ENCODE measurements around the gene ZFHX3. TPM values are rescaled to one million over a fixed set of nuclear protein-coding genes. Genes with fewer than 3 reads are reported as not detected.
A peak's percentile ranks its signal among the peaks of the same experiment; 100 is the strongest.

ZFHX3 gene
- total RNA-seq, 2 donors from 2014 or later: 0.79 to 2.2 TPM

DNA sequence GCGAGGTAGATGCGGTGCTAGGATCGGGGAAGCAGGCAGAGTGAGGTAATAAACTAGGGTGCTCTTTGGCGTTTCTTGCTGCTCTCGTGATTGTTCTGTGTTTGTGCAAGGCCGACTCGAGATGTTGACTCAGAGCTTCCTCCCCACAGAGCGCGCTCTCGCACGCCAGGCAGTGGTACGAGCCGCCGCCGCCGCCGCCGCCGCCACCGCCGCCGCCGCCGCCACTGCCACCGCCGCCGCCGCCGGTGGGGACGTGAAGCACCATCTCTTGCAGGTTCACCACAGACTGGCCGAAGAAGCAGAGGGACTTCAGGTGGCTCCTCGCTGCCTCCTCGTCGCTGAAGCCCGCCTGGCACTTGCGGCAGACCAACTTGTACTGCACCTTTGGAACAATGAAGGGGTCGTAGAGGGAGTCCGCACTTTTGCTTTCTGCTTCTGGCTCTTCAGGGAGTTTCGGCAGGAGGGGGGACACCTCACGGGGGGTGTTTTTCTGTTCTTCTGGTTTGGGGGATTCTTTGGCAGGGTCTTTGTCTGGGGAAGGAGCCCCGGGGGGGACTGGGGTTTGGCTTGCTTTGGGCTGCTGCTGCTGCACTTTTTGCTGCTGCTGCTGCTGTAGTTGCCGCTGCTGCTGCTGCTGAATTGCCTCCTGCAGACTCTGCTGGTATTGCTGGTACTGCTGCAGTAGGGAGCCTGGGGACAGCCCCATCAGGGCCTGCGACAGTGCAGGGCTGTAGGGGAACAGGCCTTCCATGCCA is 260.2 kb downstream of the ZFHX3 start:
- peak overlapping the region; percentile 75 for H3K27ac Mint-ChIP-seq

DNA sequence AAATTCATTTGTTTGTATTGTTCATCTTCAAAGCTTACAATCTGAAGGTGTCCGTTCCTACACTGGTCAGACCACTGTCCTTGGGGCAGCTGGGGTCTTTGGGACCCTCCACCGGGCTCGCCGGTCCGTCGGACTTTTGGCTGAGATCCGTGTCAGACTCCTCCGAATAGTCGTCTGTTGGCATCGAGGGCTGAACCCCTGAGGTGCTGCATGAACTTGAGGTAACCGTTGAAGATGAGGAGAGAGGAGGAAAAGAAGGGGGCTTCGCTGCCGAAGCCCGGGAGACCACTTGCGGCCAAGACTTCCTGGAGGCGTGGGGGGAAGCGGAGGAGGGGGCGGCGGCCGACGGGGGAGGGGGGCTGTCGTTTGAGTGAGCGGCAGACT is 260.8 kb downstream of the ZFHX3 start:
- H3K4me3 ChIP-seq (ENCODE audit: low read length): peak overlapping the region; percentile 77
- no peak for DNase-seq
- TF ChIP-seq, protein P1, sequence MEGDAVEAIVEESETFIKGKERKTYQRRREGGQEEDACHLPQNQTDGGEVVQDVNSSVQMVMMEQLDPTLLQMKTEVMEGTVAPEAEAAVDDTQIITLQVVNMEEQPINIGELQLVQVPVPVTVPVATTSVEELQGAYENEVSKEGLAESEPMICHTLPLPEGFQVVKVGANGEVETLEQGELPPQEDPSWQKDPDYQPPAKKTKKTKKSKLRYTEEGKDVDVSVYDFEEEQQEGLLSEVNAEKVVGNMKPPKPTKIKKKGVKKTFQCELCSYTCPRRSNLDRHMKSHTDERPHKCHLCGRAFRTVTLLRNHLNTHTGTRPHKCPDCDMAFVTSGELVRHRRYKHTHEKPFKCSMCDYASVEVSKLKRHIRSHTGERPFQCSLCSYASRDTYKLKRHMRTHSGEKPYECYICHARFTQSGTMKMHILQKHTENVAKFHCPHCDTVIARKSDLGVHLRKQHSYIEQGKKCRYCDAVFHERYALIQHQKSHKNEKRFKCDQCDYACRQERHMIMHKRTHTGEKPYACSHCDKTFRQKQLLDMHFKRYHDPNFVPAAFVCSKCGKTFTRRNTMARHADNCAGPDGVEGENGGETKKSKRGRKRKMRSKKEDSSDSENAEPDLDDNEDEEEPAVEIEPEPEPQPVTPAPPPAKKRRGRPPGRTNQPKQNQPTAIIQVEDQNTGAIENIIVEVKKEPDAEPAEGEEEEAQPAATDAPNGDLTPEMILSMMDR (conservative IDR thresholded peaks at IDR 0.05): no peak
- peak overlapping the region; percentile 75 for H3K27ac Mint-ChIP-seq
- peak overlapping the region; percentile 81 for H3K4me3 Mint-ChIP-seq
- H3K36me3 Mint-ChIP-seq (ENCODE audit: low read depth): peaks cover 3% of the 10 kb centered on the region
- H3K4me1 Mint-ChIP-seq: peaks cover 21% of the 10 kb centered on the region
- H3K27me3 ChIP-seq (ENCODE audit: control insufficient read depth, insufficient read depth, low read length, poor library complexity, severe bottlenecking): peaks cover 29% of the 10 kb centered on the region
- no peak overlapping the region for H3K9ac ChIP-seq (ENCODE audit: extremely low read depth, low read length, poor library complexity, severe bottlenecking)
- H3K36me3 ChIP-seq (ENCODE audit: control insufficient read depth, insufficient read depth, low read length): no peaks in the 10 kb centered on the region
- peaks cover 5% of the 10 kb centered on the region for H3K4me1 ChIP-seq (ENCODE audit: control insufficient read depth, insufficient read depth, low read length)
- no peaks in the 10 kb centered on the region for H3K9me3 Mint-ChIP-seq
- peaks cover 26% of the 10 kb centered on the region for H3K27me3 Mint-ChIP-seq (ENCODE audit: insufficient read depth)
- 7 to 12% methylated on average over 7 to 23 of the region's 23 CpGs for WGBS, 2 experiments (ENCODE audit: insufficient coverage in 1 of 2, insufficient read length in 1 of 2)
- H3K27ac ChIP-seq (ENCODE audit: low read depth, low read length): no peak overlapping the region
- H3K9me3 ChIP-seq (ENCODE audit: control insufficient read depth, low read length): no peaks in the 10 kb centered on the region

More for the DNA sequence above, 260.2 kb downstream of the ZFHX3 start:
- peaks cover 29% of the 10 kb centered on the region for H3K27me3 ChIP-seq (ENCODE audit: control insufficient read depth, insufficient read depth, low read length, poor library complexity, severe bottlenecking)
- TF ChIP-seq, protein P1 (conservative IDR thresholded peaks at IDR 0.05): no peak
- H3K4me1 ChIP-seq (ENCODE audit: control insufficient read depth, insufficient read depth, low read length): peaks cover 5% of the 10 kb centered on the region
- Mint-ChIP-seq H3K36me3 (ENCODE audit: low read depth) (peaks cover under 1% of the 10 kb centered on the region), H3K27me3 (ENCODE audit: insufficient read depth) (peaks cover 26% of the 10 kb centered on the region), H3K4me3 (peak overlapping the region; percentile 81), H3K4me1 (peaks cover 21% of the 10 kb centered on the region), H3K9me3 (no peaks in the 10 kb centered on the region)
- H3K27ac ChIP-seq (ENCODE audit: low read depth, low read length): peak overlapping the region; percentile 56
- WGBS, 2 experiments (ENCODE audit: insufficient coverage in 1 of 2, insufficient read length in 1 of 2): 0 to 7% methylated on average over 4 to 43 of the region's 43 CpGs
- H3K36me3 ChIP-seq (ENCODE audit: control insufficient read depth, insufficient read depth, low read length): no peaks in the 10 kb centered on the region
- no peaks in the 10 kb centered on the region for H3K9me3 ChIP-seq (ENCODE audit: control insufficient read depth, low read length)
- H3K9ac ChIP-seq (ENCODE audit: extremely low read depth, low read length, poor library complexity, severe bottlenecking): no peak overlapping the region
- peak; percentile 91 for DNase-seq
- peak overlapping the region; percentile 77 for H3K4me3 ChIP-seq (ENCODE audit: low read length)

DNA sequence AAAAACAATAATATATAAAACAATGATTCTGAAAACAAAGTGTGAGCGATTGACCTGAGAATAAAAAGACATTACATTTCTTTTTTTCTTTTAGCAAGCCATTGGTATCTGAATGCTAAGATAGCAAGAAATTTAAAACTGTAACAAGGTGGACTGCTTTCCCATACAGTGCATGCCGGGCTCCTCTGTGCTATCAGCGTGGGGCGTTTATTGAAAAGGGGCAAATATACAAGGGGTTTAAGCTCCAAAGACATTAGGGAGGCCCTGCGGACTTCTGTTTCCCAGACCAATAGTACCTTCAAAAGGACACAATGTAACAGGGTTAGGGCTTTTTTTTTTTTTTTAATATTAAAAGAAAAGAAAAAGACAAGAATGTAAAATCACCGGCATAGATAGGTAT is 261.3 kb downstream of the ZFHX3 start:
- Histone ChIP-seq H3K9me3 (ENCODE audit: control insufficient read depth, low read length) (no peaks in the 10 kb centered on the region), H3K36me3 (ENCODE audit: control insufficient read depth, insufficient read depth, low read length) (no peaks in the 10 kb centered on the region), H3K9ac (ENCODE audit: extremely low read depth, low read length, poor library complexity, severe bottlenecking) (no peak overlapping the region), H3K27ac (ENCODE audit: low read depth, low read length) (no peak overlapping the region), H3K4me1 (ENCODE audit: control insufficient read depth, insufficient read depth, low read length) (peaks cover 5% of the 10 kb centered on the region), H3K27me3 (ENCODE audit: control insufficient read depth, insufficient read depth, low read length, poor library complexity, severe bottlenecking) (peaks cover 29% of the 10 kb centered on the region), H3K4me3 (ENCODE audit: low read length) (peak overlapping the region; percentile 77)
- DNase-seq: no peak
- Mint-ChIP-seq H3K36me3 (ENCODE audit: low read depth) (peaks cover 3% of the 10 kb centered on the region), H3K27ac (no peak overlapping the region), H3K9me3 (no peaks in the 10 kb centered on the region), H3K4me3 (peak overlapping the region; percentile 81), H3K4me1 (peaks cover 21% of the 10 kb centered on the region), H3K27me3 (ENCODE audit: insufficient read depth) (peaks cover 26% of the 10 kb centered on the region)
- WGBS, 2 experiments (ENCODE audit: insufficient coverage in 1 of 2, insufficient read length in 1 of 2): 61 to 69% methylated on average over 3 to 5 of the region's 6 CpGs
- TF ChIP-seq, protein P1 (conservative IDR thresholded peaks at IDR 0.05): no peak
